ENCODE measurements around the gene SBK3.
"Not testable (repeated sequence)": the region's sequence is repeated elsewhere in the genome, so short reads cannot be mapped to it uniquely, and the experiment has no call there.

Gene SBK3

DNA sequence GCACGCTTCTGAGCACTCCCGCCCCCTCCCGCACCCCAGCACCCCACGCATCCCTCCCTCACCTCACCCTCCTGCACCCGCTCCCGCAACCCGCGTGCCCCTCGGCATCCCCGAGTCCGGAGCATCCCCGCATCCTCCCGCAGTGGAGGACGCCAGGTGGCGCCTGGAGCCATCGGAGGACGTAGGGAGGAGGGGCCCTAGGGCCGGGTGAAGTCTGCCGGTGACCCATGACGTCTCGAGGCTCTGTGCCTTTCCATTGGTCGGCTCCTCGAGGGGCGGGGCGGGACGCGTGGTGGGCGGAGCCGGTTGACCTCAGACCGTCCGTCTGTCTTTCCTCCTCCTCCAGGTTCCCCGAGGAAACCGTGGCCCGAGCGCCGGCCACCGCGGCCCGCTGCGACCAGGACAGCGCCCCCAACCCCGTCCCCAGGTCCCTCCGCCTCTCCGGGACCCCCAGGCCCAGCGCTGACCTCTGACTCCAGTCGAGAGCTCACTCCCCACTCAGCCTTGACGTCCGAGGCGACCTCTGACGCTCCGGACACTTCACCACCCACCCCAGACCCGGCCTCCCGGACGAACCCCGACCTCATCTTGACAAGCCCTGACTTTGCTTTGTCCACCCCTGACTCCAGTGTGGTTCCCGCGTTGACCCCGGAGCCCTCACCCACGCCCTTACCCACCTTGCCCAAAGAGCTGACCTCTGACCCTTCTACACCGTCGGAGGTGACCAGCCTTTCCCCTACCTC lies 28.3 kb downstream of the SBK3 start:
- DNase-seq (ENCODE audit: low read depth in 2 of 2), result peak; percentile 78 to 80

DNA sequence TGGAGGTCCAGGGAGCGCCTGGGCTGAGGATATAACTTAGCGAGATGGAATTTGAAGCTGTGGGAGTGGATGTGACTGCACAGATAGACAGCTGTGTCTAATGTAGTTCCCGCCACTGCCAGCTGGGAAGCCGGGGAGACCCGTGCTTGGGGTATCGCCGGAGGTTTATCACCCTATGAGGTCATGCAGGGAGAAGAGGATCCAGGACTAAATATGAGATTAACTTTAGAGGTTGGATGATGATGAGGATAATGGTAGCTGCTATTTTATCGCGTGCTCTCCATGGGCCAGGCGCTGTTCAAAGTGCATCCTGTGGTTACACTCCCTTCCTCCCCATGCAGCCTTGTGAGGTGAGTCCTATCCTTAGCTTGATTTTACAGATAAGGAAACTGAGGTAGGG lies 37.2 kb downstream of the SBK3 start:
- DNase-seq (ENCODE audit: low read depth in 2 of 2), result no peak

DNA sequence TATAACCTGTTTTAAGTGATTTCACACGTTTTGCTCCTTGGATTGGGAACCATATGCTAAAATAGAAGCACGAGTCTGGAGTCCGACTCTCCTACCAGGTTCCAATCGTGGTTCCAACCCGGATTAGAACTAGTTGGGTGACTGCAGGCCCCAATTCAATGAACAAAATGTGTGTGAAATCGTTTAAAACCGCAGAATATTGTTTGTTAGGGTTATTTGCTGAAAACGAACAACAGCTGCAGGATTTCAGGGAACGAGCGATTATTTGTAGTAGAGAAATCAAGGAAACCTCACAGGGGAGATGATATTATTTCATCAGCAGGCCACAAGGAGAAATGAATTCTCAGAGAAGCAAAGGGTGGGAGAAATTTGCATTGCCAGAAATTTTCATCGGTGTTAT lies 40.4 kb downstream of the SBK3 start:
- DNase-seq (ENCODE audit: low read depth in 2 of 2), result no peak

DNA sequence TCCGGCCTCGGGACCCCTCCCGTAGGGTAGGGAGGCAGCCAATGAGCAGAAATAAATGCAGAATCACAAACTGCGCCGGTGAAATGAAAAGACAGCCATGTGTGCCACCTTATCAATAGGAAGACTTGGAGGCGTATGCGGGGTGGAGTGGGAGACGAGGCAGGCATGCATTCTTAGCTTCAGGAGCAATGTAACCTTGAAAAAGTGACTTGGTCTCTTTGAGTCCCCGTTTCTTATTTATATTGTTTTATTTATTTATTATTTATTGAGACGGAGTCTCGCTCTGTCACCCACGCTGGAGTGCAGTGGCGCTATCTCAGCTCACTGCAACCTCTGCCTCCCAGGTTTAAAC lies 41.1 kb downstream of the SBK3 start:
- no peak for DNase-seq (ENCODE audit: low read depth in 2 of 2)

DNA sequence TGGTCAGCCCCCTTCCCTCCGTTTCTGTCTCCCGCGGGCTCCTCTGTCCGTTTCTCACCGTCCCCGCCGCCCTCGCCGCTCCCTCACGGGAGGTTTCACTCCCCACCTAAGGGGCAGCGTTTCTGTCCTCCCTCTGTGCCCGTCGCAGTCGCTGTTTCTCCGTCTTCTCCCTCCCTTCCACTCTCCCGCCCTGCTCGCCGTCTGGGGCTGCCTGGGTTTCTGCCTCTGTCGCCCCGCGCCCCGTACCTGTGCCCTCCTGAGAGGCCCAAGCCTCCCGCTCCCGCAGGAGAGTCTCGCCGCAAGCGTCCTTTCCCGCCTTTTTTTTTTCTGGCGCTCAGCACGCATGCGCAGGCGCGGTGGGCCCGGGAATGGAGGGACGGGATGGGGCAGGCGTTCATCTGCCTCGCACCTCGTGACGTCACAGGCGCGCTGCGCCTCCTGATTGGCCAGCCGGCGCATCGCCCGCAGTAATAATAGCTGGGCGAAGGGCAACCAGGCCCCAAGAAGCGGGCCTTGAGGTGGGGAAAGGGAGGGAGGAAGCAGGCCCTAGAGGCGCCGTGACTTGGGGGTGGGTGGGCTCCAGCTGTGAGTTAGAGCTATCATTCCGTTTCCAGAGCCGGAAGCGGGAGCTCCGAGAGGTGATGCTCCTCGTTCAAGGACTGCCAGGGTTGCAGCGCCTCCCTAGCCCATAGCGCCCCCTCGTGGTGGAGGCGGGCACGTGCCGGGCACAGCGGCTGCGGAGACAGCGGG lies 41.7 kb downstream of the SBK3 start:
- DNase-seq (ENCODE audit: low read depth in 2 of 2), result peak; percentile 84 to 86

DNA sequence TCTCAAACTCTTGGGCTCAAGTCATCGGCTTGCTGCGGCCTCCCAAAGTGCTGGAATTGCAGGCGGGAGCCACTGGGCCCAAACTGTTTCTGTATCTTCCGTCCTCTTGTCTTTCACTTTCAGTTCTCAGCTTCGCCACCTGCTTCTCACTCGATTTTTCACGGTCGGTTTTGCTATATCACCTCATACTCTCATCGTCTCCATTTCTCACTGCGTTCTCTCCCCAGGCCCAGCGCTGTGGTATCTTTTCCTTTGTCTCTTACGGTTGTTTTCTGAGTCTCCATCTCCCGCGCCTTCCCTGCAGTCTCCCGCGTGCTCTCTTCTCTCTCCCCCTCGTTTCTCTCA lies 42.2 kb downstream of the SBK3 start:
- no peak for DNase-seq (ENCODE audit: low read depth in 2 of 2)

DNA sequence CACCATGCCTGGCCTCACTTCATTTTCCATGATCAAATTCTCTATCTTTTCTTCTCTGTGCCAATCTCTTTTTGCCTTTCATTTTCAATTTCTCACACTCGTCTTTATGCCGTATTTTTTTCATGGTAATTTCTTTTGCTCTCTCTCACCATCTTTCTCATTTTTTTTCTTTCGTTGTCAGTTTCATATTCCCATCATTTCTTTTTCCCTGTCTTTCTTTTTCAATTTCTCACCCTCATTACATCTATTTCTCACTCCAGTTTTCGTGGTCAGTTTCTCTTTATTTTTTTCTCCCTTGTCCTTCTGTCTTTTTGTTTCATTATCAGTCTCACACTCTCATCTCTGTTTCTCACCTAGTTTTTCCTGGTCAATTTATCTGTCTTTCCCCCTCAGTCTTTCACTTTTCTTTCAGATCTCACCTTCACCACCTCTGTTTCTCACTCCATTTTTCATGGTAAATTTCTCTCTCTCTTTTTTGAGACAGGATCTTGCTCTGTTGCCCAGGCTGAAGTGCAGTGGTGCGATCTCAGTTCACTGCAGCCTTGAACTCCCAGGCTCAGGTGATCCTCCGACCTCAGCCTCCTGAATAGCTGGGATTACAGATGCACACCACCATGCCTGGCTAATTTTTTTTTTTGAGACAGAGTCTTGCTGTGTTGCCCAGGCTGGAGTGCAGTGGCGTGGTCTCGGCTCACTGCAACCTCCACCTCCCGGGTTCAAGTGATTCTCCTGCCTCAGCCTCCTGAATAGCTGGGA lies 43.0 kb downstream of the SBK3 start:
- DNase-seq (ENCODE audit: low read depth in 2 of 2), result no peak

DNA sequence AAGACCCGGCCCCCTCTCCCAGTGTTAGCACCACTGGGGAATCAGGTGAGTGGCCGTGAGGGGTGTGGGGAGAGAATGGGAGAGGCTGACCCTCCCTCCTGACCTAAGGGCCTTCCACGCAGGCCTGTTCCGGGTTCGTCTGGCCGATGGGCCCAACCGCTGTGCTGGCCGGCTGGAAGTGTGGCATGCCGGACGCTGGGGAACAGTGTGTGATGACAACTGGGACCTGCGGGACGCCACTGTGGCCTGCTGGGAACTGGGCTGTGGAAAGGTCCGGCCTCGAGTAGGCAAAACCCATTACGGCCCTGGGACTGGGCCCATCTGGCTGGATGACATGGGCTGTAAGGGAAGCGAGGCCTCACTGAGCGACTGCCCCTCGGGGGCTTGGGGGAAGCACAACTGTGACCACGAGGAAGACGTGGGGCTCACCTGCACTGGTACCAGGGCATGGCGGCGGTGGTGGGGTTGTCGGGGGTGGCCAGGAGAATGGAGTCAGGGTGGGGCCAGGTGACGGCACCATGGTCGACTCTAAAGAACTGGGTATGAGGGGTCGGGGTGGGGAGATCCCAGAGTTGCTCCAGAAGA lies 44.9 kb downstream of the SBK3 start:
- DNase-seq (ENCODE audit: low read depth in 2 of 2), result no peak

DNA sequence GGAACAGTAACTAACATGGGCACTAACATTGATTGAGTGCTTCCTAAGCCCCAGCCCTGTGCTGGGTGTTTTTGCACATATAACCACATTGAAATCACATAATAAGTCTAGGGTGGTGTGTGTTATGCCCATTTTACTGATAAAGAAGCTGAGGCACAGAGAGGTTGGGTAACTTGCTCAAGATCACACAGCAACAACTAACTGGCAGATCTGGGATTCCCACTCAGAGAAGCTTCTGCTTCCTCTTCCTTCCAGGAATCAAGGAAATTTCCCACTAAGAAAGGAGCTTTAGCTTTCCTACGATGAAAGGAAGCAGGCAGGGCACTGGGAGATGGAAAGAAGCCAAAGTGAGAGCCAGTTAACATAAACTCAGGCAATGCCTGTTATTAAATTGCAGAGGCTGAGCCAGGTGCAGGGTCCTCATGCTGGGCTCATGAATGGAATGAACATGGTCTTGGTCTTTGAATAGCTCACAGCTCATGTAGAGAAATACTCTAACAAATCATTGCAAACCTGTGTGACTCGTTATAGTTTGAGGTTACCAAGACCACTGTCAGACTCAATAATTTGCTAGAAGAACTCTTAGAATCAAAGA lies 47.0 kb downstream of the SBK3 start:
- DNase-seq (ENCODE audit: low read depth in 2 of 2), result no peak

DNA sequence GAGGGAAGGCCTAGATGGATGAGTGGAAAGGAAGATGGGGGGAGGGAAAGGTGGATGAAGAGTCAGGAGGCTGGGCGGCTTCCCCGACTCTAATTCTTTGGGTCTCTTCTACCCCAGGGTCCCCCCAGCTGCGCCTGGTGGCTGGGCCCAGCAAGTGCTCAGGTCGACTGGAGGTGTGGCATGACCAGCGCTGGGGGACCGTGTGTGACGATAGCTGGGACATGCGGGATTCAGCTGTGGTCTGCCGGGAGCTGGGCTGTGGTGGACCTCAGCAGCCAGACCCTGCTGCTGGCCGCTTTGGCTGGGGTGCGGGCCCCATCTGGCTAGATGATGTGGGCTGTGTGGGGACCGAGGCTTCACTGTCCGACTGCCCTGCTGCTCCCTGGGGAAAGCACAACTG lies 47.6 kb downstream of the SBK3 start:
- DNase-seq (ENCODE audit: low read depth in 2 of 2), result no peak

DNA sequence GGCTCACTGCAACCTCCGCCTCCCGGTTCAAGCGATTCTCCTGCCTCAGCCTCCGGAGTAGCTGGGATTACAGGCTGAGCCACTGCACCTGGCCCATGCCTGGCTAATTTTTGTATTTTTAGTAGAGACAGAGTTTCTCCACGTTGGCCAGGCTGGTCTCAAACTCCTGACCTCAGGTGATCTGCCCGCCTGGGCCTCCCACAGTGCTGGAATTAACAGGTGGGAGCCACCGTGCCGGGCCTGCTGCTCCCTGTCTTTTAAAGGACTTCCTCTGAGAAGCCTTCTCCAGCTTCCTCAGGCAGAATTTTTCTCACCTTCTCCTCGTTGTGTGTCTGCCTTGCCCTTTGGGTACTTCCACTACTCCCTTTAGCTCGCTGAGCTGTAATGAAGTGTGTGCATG lies 48.5 kb downstream of the SBK3 start:
- not testable (repeated sequence) for DNase-seq (ENCODE audit: low read depth in 2 of 2)

DNA sequence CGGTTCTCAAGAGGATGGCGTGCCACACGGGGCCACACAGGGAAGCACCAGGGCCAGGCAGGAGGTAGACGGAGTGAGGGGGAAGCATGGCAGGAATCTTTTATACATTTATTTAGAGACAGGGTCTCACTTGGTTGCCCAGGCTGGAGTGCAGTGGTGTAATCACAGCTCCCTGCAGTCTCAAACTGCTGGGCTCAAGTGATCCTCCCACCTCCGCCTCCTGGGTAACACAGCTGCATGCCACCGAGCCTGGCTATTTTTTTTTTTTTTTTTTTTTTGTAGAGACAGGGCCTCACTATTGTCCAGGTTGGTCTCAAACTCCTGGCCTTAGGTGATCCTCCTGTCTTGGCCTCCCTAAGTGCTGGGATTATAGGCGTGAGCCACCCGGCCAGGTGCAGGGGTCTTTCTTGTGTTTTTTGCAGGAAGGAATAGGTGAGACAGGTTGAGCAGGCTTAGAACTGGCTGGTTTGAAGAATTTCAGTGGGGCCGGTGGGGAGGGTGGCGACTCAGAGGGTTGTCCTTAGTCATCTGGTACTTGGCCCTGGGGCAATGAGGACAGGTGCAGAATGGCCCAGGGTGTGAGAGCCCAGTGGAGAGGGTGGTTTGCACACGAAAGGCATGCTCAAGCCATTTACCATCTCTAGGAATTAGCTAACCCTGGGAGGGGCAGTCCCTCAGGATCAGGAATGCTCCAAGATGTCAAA lies 49.5 kb downstream of the SBK3 start:
- DNase-seq (ENCODE audit: low read depth in 2 of 2), result no peak

DNA sequence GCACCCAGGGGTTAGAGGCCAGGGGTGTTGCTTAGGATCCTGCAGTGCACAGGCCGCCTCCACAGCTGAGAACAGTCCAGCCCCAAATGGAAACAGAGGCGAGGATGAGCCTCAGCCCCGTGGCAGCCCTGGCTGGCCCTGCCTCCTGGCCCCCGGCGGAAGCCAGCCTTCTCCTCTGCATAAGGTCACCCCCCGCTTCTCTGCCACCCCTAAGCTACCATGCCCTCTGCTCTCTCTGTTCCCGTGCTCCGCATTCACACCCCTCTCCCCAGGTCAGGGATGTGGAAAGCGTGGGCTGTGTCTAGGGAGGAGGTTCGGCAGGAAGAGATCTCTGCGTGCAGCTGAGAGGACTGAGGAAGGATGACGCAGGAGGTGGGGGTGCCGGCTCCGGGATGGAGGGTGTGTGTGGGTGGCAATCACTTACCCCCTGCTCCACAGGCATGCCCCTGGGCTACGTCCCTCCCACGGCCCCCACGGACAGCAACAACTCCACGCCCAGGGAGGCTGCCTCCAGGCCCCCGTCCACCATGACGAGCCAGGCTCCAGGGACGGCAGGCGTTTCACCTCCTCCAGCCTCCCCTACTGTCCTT lies 51.1 kb downstream of the SBK3 start:
- DNase-seq (ENCODE audit: low read depth in 2 of 2), result no peak

DNA sequence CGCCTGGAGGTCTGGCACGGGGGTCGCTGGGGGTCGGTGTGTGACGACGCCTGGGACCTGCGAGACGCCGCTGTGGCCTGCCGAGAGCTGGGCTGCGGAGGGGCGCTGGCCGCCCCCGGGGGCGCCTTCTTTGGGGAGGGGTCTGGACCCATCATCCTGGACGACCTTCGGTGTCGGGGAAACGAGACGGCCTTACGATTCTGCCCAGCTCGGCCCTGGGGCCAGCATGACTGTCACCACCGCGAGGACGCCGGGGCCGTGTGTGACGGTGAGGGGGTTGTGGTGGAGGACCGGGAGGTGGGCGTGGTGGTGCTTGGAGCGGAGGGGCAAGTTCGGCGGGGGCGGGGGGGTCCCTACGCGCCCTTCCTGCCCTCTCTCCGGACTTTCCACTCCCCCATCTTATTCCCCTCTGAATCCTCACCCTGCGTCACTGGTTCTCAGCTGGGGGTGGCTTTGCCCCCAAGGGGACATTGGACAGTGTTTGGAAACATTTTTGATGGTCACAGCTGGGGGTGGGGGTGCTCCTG lies 51.6 kb downstream of the SBK3 start:
- no peak for DNase-seq (ENCODE audit: low read depth in 2 of 2)

DNA sequence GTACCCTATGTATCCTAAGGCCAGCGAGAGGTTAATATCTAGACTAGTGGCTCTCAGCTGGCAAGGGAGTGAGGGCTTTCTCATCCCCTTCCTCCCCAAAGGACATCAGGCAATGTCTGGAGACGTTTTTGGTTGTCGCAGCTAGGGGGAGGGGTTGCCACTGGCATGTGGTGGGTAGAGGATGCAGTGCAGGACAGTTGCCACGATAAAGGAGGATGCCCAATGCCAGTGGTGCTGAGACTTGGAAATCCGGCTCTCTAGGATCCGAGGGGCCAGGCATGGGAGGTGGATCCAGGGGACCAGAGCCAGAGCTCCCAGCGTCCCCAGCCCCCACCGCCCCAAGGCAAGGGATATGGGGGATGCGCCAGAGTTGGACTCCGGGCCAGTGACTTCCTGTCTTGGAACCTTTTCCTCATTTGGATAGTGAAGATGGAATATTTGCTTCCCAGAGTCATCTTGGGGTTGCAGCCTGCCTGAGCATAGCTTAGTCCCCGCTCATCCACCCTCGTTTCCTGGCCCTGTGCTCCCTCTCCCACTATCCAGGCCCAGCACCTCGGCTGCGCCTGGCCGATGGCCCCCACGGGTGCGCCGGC lies 52.2 kb downstream of the SBK3 start:
- no peak for DNase-seq (ENCODE audit: low read depth in 2 of 2)

DNA sequence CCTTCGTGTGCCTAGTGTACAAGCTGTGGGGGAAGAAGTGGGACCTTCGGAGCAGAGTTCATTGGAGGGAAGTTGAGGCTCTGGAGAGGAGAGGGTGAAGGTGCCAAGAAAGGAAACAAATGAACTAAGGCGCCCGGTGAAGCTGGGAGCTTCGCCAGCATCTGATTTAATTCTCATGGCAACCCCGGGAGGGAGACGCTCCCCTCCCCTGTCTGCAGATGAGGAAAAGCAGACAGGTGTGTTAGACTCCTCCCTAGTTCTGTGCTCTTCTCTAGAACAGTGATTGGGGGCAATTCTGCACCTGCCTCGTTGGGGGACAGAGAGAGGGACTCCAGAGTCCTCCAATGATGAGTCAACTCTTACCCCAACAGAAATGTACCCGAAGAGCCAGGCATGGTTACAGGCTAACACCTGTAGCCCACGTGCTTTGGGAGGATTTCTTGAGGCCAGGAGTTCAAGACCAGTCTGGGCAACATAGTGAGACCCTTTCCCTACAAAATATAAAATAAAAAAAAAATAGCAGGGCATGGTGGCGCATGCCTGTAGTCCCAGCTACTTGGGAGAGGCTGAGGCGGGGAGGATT lies 52.9 kb downstream of the SBK3 start:
- DNase-seq (ENCODE audit: low read depth in 2 of 2), result no peak

DNA sequence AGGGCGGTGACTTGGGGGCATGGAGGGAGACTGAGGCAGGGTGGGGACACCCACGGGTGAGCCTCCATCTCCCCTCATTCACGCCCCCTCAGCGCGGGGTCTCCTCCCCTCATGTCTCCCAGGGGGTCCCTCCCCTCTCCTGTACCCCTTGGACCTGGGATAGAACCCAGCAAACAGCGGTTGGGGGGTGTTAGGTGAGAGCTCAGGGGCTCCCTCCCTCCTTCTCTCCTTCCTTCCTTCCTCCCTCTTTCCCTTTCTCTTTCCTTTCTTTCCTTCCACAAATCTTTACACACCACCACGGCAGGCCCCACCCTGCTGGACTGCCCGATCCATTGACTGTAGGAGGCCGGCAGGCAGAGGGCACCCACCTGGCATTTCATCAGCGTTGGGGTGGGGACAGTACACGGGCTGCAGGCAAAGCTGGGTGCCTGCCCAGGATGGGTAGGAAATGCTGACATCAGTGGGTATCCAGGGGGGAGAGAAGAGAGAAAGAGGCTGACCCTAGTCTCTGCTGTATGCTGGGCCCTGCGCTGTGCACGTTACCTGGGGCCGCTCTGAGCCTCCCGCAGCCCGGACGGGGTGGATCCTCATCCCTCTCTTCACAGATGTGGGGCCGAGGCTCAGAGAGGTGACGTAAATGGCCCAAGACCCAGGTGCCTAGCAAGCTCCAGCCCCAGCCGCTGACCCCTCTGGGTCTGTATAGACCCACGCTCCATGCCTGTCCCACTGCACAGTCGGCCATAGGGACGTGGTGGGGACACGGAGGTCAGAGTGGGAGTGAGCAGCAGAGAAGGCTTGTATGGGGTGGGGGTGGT lies 53.6 kb downstream of the SBK3 start:
- no peak for DNase-seq (ENCODE audit: low read depth in 2 of 2)
